HEK293 (cell line): ENCODE data around the gene TNFRSF21.

Source experiments
- CTCF ChIA-PET: fragments of 350-600 bp; formaldehyde crosslinking; extraction: SDS; loops from one replicate; lab custom pipeline; 2021; ENCODE audit warnings: antibody characterized with exemption; lab: Yijun Ruan, JAX
- POLR2A ChIA-PET: fragments of 300-600 bp; formaldehyde crosslinking; extraction: SDS; loops from one replicate; lab custom pipeline; 2020; ENCODE audit warnings: antibody characterized with exemption, inconsistent platforms; lab: Yijun Ruan, JAX
- H3K27ac ChIP-seq: fragments of 200-500 bp; sonication (Bioruptor generic); 2 replicates; pipeline ENCODE4 v1.5.1; 2014; ENCODE audit warnings: low read depth, low read length, control low read depth, inconsistent platforms; ENCODE audit errors: extremely low read depth
- H3K36me3 ChIP-seq, 2 experiments: fragments of 200-500 bp in 1 of 2; sonication (Bioruptor generic) in 1 of 2; 1 replicate in 1 of 2; 2 replicates in 1 of 2; pipeline ENCODE4 v1.5.1; 2014 to 2017; ENCODE audit warnings: inconsistent platforms in 2 of 2, low read length in 2 of 2; ENCODE audit not compliant: control insufficient read depth in 2 of 2, insufficient read depth in 1 of 2
- H3K4me1 ChIP-seq: fragments of 200-500 bp; sonication (Bioruptor generic); 2 replicates; pipeline ENCODE4 v1.5.1; 2014; ENCODE audit warnings: mild to moderate bottlenecking, low read length, inconsistent platforms; ENCODE audit not compliant: control insufficient read depth, insufficient read depth
- H3K4me3 ChIP-seq: 2 replicates; pipeline ENCODE4 v1.5.1; 2011; ENCODE audit warnings: low read depth, mild to moderate bottlenecking, control low read depth, low read length, moderate library complexity
- H3K9me3 ChIP-seq: fragments of 200-500 bp; sonication (Bioruptor generic); 2 replicates; pipeline ENCODE4 v1.5.1; 2014; ENCODE audit warnings: low read depth, low read length, inconsistent platforms; ENCODE audit not compliant: control insufficient read depth, insufficient read depth
- CTCF ChIP-seq: fragments of 450-650 bp; formaldehyde crosslinking; IDR thresholded peaks from 2 replicates; pipeline ENCODE4 v1.5.1; 2016; ENCODE audit warnings: missing biosample characterization, missing genetic modification characterization
- ELK4 ChIP-seq: IDR thresholded peaks from 2 replicates; pipeline ENCODE4 v1.6.1; 2011; ENCODE audit warnings: mild to moderate bottlenecking, low read depth, low read length, borderline replicate concordance
- KLF9 ChIP-seq: fragments of 450-650 bp; formaldehyde crosslinking; IDR thresholded peaks from 2 replicates; pipeline ENCODE4 v1.5.1; 2016; ENCODE audit warnings: missing biosample characterization, missing genetic modification characterization, low read depth
- MZF1 ChIP-seq: fragments of 450-650 bp; formaldehyde crosslinking; IDR thresholded peaks from 2 replicates; pipeline ENCODE4 v1.5.1; 2017; ENCODE audit warnings: missing biosample characterization, missing genetic modification characterization, borderline replicate concordance
- PRDM6 ChIP-seq: fragments of 450-650 bp; formaldehyde crosslinking; IDR thresholded peaks from 2 replicates; pipeline ENCODE4 v1.5.1; 2017; ENCODE audit warnings: missing biosample characterization, missing genetic modification characterization
- REPIN1 ChIP-seq: fragments of 450-650 bp; formaldehyde crosslinking; IDR thresholded peaks from 2 replicates; pipeline ENCODE4 v1.5.1; 2017; ENCODE audit warnings: missing biosample characterization, missing genetic modification characterization, low read depth
- SP2 ChIP-seq: fragments of 450-650 bp; formaldehyde crosslinking; IDR thresholded peaks from 2 replicates; pipeline ENCODE4 v1.5.1; 2016; ENCODE audit warnings: missing biosample characterization, missing genetic modification characterization
- ZBTB26 ChIP-seq: fragments of 450-650 bp; formaldehyde crosslinking; optimal IDR thresholded peaks from 2 replicates; pipeline ENCODE3; 2016; ENCODE audit warnings: missing biosample characterization, mild to moderate bottlenecking, missing genetic modification characterization
- ZFP41 ChIP-seq: fragments of 450-650 bp; formaldehyde crosslinking; IDR thresholded peaks from 2 replicates; pipeline ENCODE4 v1.5.1; 2016; ENCODE audit warnings: missing biosample characterization, missing genetic modification characterization, borderline replicate concordance
- ZFP69B ChIP-seq: fragments of 450-650 bp; formaldehyde crosslinking; IDR thresholded peaks from 2 replicates; pipeline ENCODE4 v1.5.1; 2016; ENCODE audit warnings: missing biosample characterization, missing genetic modification characterization
- ZNF157 ChIP-seq: fragments of 450-650 bp; formaldehyde crosslinking; IDR thresholded peaks from 2 replicates; pipeline ENCODE4 v1.5.1; 2016; ENCODE audit warnings: missing biosample characterization, missing genetic modification characterization
- ZNF292 ChIP-seq: fragments of 450-650 bp; formaldehyde crosslinking; IDR thresholded peaks from 2 replicates; pipeline ENCODE4 v1.5.1; 2016; ENCODE audit warnings: low read depth, missing biosample characterization, missing genetic modification characterization, borderline replicate concordance
- ZNF335 ChIP-seq: fragments of 450-650 bp; formaldehyde crosslinking; conservative IDR thresholded peaks from 2 replicates; pipeline ENCODE4 v1.5.1; 2016; ENCODE audit warnings: missing biosample characterization, missing genetic modification characterization
- ZNF510 ChIP-seq: fragments of 450-650 bp; formaldehyde crosslinking; IDR thresholded peaks from 2 replicates; pipeline ENCODE4 v1.5.1; 2018; ENCODE audit warnings: mild to moderate bottlenecking, missing genetic modification characterization, missing biosample characterization; ENCODE audit not compliant: insufficient replicate concordance
- ZNF514 ChIP-seq: fragments of 450-650 bp; formaldehyde crosslinking; IDR thresholded peaks from 2 replicates; pipeline ENCODE4 v1.5.1; 2016; ENCODE audit warnings: missing biosample characterization, missing genetic modification characterization
- ZNF529 ChIP-seq: fragments of 450-650 bp; formaldehyde crosslinking; IDR thresholded peaks from 2 replicates; pipeline ENCODE4 v1.5.1; 2017; ENCODE audit warnings: missing genetic modification characterization, missing biosample characterization; ENCODE audit not compliant: insufficient replicate concordance
- ZNF654 ChIP-seq: fragments of 450-650 bp; formaldehyde crosslinking; IDR thresholded peaks from 2 replicates; pipeline ENCODE4 v1.5.1; 2016; ENCODE audit warnings: low read depth, missing biosample characterization, missing genetic modification characterization
- ZNF658 ChIP-seq: fragments of 450-650 bp; formaldehyde crosslinking; IDR thresholded peaks from 2 replicates; pipeline ENCODE4; 2016; ENCODE audit warnings: missing biosample characterization, missing genetic modification characterization
- ZNF768 ChIP-seq: fragments of 450-650 bp; formaldehyde crosslinking; IDR thresholded peaks from 2 replicates; pipeline ENCODE4 v1.5.1; 2018; ENCODE audit warnings: missing biosample characterization, mild to moderate bottlenecking, missing genetic modification characterization
- ZNF785 ChIP-seq: fragments of 450-650 bp; formaldehyde crosslinking; IDR thresholded peaks from 2 replicates; pipeline ENCODE4 v1.5.1; 2016; ENCODE audit warnings: missing biosample characterization, missing genetic modification characterization

The TNFRSF21 gene

GRCh38 chr6:47206626-47207025 is 103.1 kb downstream of the TNFRSF21 start:
- ChIA-PET POLR2A (no interaction called here), CTCF (interaction anchor here (1.1 to 2.5 kb wide), 2 partner anchors 19 to 109 kb away, joined by 7 read pairs; no protein-coding TSS in a partner anchor)
- TF ChIP-seq PRDM6, result no peak
- no peak for TF ChIP-seq ZFP69B
- no peak for TF ChIP-seq ZBTB26 (tag by site-specific recombination)
- TF ChIP-seq MZF1 (tag by site-specific recombination), result no peak
- no peak for TF ChIP-seq CTCF (tag by site-specific recombination)
- TF ChIP-seq ZNF292 (tag by site-specific recombination), result no peak
- no peak for TF ChIP-seq ZNF654 (tag by site-specific recombination)
- no peak for TF ChIP-seq ZNF335 (tag by site-specific recombination)
- TF ChIP-seq ZNF768 (tag by site-specific recombination), result no peak
- no peak for TF ChIP-seq ZNF529 (tag by site-specific recombination)
- TF ChIP-seq ZNF157 (tag by site-specific recombination), result no peak
- no peak for TF ChIP-seq SP2 (tag by site-specific recombination)
- TF ChIP-seq ZNF785 (tag by site-specific recombination), result no peak
- no peak for TF ChIP-seq ZNF514 (tag by site-specific recombination)

GRCh38 chr6:47203938-47204611 is 105.6 kb downstream of the TNFRSF21 start:
- Histone ChIP-seq H3K36me3 (no peaks in the 10 kb centered on the region), H3K27ac (no peak overlapping the region), H3K4me1 (peaks cover 8% of the 10 kb centered on the region), H3K4me3 (no peak overlapping the region), H3K9me3 (no peaks in the 10 kb centered on the region)
- CTCF ChIA-PET, result interaction anchor here (1.0 to 1.1 kb wide), 2 partner anchors 106 to 107 kb away, joined by 3 read pairs; no protein-coding TSS in a partner anchor
- TF ChIP-seq ZNF510 (tag by site-specific recombination) (no peak), REPIN1 (tag by site-specific recombination) (no peak), ZNF658 (tag by site-specific recombination) (no peak), ZNF157 (tag by site-specific recombination) (no peak), KLF9 (tag by site-specific recombination) (no peak), ZFP41 (no peak), ELK4 (no peak)
- POLR2A ChIA-PET, result no interaction called here

More at GRCh38 chr6:47206626-47207025, 103.1 kb downstream of the TNFRSF21 start:
- Histone ChIP-seq H3K36me3 (no peaks in the 10 kb centered on the region), H3K27ac (no peak overlapping the region), H3K4me3 (no peak overlapping the region), H3K9me3 (no peaks in the 10 kb centered on the region), H3K4me1 (peaks cover 8% of the 10 kb centered on the region)
